ENCODE data around the gene LRRC75A. TPM values are rescaled to one million over a fixed set of nuclear protein-coding genes. Genes with fewer than 3 reads are reported as not detected.

LRRC75A gene
- total and polyA plus RNA-seq, 2 of the 13 experiments (the other 11 are each of a cell fraction or from before 2014, with no cell fraction given): 0.03 TPM; not detected in 1

- TF ChIP-seq ZNF850 (CRISPR knock-in tag; conservative IDR thresholded peaks at IDR 0.05) (0 out of 2 replicates have a peak, but pooled peaks have one; percentile 4), FOXO1 (CRISPR knock-in tag; IDR thresholded peaks at IDR 0.05) (0 out of 2 replicates have a peak, but pooled peaks have one; percentile 18), ZSCAN9 (CRISPR knock-in tag; IDR thresholded peaks at IDR 0.05; ENCODE audit: borderline replicate concordance) (peak; percentile 64; the same call in 1 of the 2 replicates), NR0B2 (CRISPR knock-in tag; IDR thresholded peaks at IDR 0.05) (0 out of 2 replicates have a peak, but pooled peaks have one; percentile 22), SP140L (CRISPR knock-in tag; IDR thresholded peaks at IDR 0.05; ENCODE audit: borderline replicate concordance) (no peak), ZNF10 (CRISPR knock-in tag; IDR thresholded peaks at IDR 0.05; ENCODE audit: borderline replicate concordance, low read depth) (no peak), SETDB1 (CRISPR knock-in tag; IDR thresholded peaks at IDR 0.05; ENCODE audit: borderline replicate concordance) (no peak), YEATS4 (CRISPR knock-in tag; IDR thresholded peaks at IDR 0.05; ENCODE audit: borderline replicate concordance) (peak; percentile 69), TSC22D2 (CRISPR knock-in tag; IDR thresholded peaks at IDR 0.05; ENCODE audit: borderline replicate concordance) (no peak), KDM2A (CRISPR knock-in tag; IDR thresholded peaks at IDR 0.05; ENCODE audit: borderline replicate concordance, low read depth) (peak; percentile 91), CENPX (CRISPR knock-in tag; IDR thresholded peaks at IDR 0.05) (no peak)
- TF ChIP-seq, protein P1, sequence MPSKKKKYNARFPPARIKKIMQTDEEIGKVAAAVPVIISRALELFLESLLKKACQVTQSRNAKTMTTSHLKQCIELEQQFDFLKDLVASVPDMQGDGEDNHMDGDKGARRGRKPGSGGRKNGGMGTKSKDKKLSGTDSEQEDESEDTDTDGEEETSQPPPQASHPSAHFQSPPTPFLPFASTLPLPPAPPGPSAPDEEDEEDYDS (CRISPR knock-in tag; IDR thresholded peaks at IDR 0.05): peak; percentile 100
- TF ChIP-seq, protein P2, sequence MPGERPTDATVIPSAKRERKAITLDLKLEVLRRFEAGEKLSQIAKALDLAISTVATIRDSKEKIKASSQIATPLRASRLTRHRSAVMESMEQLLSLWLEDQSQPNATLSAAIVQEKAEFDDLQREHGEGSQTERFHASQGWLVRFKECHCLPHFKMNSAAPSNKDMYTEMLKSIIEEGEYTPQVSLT (CRISPR knock-in tag; IDR thresholded peaks at IDR 0.05; ENCODE audit: borderline replicate concordance, low read depth): no peak
- TF ChIP-seq, protein P3, sequence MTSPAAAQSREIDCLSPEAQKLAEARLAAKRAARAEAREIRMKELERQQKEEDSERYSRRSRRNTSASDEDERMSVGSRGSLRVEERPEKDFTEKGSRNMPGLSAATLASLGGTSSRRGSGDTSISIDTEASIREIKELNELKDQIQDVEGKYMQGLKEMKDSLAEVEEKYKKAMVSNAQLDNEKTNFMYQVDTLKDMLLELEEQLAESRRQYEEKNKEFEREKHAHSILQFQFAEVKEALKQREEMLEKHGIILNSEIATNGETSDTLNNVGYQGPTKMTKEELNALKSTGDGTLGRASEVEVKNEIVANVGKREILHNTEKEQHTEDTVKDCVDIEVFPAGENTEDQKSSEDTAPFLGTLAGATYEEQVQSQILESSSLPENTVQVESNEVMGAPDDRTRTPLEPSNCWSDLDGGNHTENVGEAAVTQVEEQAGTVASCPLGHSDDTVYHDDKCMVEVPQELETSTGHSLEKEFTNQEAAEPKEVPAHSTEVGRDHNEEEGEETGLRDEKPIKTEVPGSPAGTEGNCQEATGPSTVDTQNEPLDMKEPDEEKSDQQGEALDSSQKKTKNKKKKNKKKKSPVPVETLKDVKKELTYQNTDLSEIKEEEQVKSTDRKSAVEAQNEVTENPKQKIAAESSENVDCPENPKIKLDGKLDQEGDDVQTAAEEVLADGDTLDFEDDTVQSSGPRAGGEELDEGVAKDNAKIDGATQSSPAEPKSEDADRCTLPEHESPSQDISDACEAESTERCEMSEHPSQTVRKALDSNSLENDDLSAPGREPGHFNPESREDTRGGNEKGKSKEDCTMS (CRISPR knock-in tag; conservative IDR thresholded peaks at IDR 0.05): no peak
- TF ChIP-seq, protein P4, sequence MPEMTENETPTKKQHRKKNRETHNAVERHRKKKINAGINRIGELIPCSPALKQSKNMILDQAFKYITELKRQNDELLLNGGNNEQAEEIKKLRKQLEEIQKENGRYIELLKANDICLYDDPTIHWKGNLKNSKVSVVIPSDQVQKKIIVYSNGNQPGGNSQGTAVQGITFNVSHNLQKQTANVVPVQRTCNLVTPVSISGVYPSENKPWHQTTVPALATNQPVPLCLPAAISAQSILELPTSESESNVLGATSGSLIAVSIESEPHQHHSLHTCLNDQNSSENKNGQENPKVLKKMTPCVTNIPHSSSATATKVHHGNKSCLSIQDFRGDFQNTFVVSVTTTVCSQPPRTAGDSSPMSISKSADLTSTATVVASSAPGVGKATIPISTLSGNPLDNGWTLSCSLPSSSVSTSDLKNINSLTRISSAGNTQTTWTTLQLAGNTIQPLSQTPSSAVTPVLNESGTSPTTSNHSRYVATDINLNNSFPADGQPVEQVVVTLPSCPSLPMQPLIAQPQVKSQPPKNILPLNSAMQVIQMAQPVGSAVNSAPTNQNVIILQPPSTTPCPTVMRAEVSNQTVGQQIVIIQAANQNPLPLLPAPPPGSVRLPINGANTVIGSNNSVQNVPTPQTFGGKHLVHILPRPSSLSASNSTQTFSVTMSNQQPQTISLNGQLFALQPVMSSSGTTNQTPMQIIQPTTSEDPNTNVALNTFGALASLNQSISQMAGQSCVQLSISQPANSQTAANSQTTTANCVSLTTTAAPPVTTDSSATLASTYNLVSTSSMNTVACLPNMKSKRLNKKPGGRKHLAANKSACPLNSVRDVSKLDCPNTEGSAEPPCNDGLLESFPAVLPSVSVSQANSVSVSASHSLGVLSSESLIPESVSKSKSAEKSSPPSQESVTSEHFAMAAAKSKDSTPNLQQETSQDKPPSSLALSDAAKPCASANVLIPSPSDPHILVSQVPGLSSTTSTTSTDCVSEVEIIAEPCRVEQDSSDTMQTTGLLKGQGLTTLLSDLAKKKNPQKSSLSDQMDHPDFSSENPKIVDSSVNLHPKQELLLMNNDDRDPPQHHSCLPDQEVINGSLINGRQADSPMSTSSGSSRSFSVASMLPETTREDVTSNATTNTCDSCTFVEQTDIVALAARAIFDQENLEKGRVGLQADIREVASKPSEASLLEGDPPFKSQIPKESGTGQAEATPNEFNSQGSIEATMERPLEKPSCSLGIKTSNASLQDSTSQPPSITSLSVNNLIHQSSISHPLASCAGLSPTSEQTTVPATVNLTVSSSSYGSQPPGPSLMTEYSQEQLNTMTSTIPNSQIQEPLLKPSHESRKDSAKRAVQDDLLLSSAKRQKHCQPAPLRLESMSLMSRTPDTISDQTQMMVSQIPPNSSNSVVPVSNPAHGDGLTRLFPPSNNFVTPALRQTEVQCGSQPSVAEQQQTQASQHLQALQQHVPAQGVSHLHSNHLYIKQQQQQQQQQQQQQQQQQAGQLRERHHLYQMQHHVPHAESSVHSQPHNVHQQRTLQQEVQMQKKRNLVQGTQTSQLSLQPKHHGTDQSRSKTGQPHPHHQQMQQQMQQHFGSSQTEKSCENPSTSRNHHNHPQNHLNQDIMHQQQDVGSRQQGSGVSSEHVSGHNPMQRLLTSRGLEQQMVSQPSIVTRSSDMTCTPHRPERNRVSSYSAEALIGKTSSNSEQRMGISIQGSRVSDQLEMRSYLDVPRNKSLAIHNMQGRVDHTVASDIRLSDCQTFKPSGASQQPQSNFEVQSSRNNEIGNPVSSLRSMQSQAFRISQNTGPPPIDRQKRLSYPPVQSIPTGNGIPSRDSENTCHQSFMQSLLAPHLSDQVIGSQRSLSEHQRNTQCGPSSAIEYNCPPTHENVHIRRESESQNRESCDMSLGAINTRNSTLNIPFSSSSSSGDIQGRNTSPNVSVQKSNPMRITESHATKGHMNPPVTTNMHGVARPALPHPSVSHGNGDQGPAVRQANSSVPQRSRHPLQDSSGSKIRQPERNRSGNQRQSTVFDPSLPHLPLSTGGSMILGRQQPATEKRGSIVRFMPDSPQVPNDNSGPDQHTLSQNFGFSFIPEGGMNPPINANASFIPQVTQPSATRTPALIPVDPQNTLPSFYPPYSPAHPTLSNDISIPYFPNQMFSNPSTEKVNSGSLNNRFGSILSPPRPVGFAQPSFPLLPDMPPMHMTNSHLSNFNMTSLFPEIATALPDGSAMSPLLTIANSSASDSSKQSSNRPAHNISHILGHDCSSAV (CRISPR knock-in tag; IDR thresholded peaks at IDR 0.05; ENCODE audit: borderline replicate concordance): no peak
Measured at GRCh38 chr17:16438557-16439302, 53.3 kb downstream of the LRRC75A start (continued).
